CD4-positive, alpha-beta T cell (primary cell): Measurements from ENCODE around the gene DNAI2. TPM values are rescaled to one million over a fixed set of nuclear protein-coding genes. Genes with fewer than 3 reads are reported as not detected.

Experiments
- ATAC-seq: fragments of 200-7000 bp; cut with Tn5 transposase; one replicate; pipeline ENCODE4 v1.10.0; 2022; ENCODE audit warnings: mild to moderate bottlenecking; ENCODE audit not compliant: poor library complexity
- CTCF ChIA-PET: fragments of 350-600 bp; sonication (Branson Sonifier 250); formaldehyde crosslinking; loops from one replicate; lab custom pipeline; 2021; ENCODE audit warnings: antibody characterized with exemption, inconsistent platforms; lab: Charles Lee
- POLR2A ChIA-PET: fragments of 350-600 bp; sonication (Branson Sonifier 250); formaldehyde crosslinking; loops from one replicate; lab custom pipeline; 2021; ENCODE audit warnings: antibody characterized with exemption, inconsistent platforms; lab: Charles Lee
- DNase-seq, 14 experiments: peaks; one replicate each; pipeline ENCODE4 v3.0.0-alpha.2; 2013 to 2020; ENCODE audit warnings: mixed read lengths in 2 of 14
- H3K27ac ChIP-seq, 2 donors: one replicate each; pipeline versions ENCODE4 v1.5.1 to v1.7.0; 2013; ENCODE audit warnings: low read length in 2 of 2, low read depth in 1 of 2, mild to moderate bottlenecking in 1 of 2
- H3K27me3 ChIP-seq, 2 experiments: 1 replicate in 1 of 2; 2 replicates in 1 of 2; pipeline versions ENCODE4 v1.6.1 to v1.7.0; 2013; ENCODE audit warnings: low read length in 2 of 2, control low read depth in 1 of 2, mild to moderate bottlenecking in 1 of 2, moderate library complexity in 1 of 2; ENCODE audit not compliant: insufficient read depth in 2 of 2, control insufficient read depth in 1 of 2
- H3K36me3 ChIP-seq: one replicate; pipeline ENCODE4 v1.6.1; 2013; ENCODE audit warnings: low read length, control low read depth; ENCODE audit not compliant: insufficient read depth
- H3K4me1 ChIP-seq: one replicate; pipeline ENCODE4 v1.6.1; 2013; ENCODE audit warnings: low read length, control low read depth; ENCODE audit not compliant: insufficient read depth
- H3K4me3 ChIP-seq: one replicate; pipeline ENCODE4 v1.5.1; 2013; ENCODE audit warnings: mild to moderate bottlenecking, low read length, moderate library complexity
- H3K9me3 ChIP-seq, 2 experiments: 1 replicate in 1 of 2; 2 replicates in 1 of 2; pipeline versions ENCODE4 v1.6.1 to v1.7.0; 2013; ENCODE audit warnings: low read length in 2 of 2, mild to moderate bottlenecking in 2 of 2, control low read depth in 1 of 2, moderate library complexity in 1 of 2; ENCODE audit not compliant: control insufficient read depth in 1 of 2, insufficient read depth in 1 of 2
- H3K27ac Mint-ChIP-seq: one replicate; pipeline ENCODE4 v1.8.0; 2020; ENCODE audit warnings: mixed read lengths
- H3K27me3 Mint-ChIP-seq: one replicate; pipeline ENCODE4 v1.8.0; 2021; ENCODE audit warnings: mixed read lengths
- H3K36me3 Mint-ChIP-seq: one replicate; pipeline ENCODE4 v1.8.0; 2021; ENCODE audit warnings: low read depth, mixed read lengths
- H3K4me1 Mint-ChIP-seq: one replicate; pipeline ENCODE4 v1.8.0; 2021; ENCODE audit warnings: low read depth, mixed read lengths
- H3K4me3 Mint-ChIP-seq: one replicate; pipeline ENCODE4 v1.8.0; 2020; ENCODE audit warnings: mild to moderate bottlenecking, mixed read lengths
- H3K9me3 Mint-ChIP-seq: one replicate; pipeline ENCODE4 v1.8.0; 2020; ENCODE audit warnings: mixed read lengths
- intact Hi-C, 2 experiments: fragments of 100-400 bp; cut with DNase I in 1 of 2; cut with micrococcal nuclease in 1 of 2; formaldehyde crosslinking; loops; one replicate each; pipeline versions ENCODE4 v1.15.1 to v1.9.0; 2023 to 2025; cut with DNase I, micrococcal nuclease
- total RNA-seq, 174 experiments: library from RNA in 2 of 174; stranded (reverse) in 2 of 174; gene quantifications; one replicate each; pipeline ENCODE4 v1.2.3 and lab custom pipeline; 2021 to 2026
- TF ChIP-seq, protein P1 (sequence below): fragments of 200-600 bp; IDR thresholded peaks from one replicate; pipeline ENCODE4 v1.8.0; 2022; ENCODE audit warnings: antibody characterized with exemption, mild to moderate bottlenecking

Gene DNAI2
- total RNA-seq, 2 experiments from 2014 or later = 0.66 to 1.2 TPM

- Mint-ChIP-seq H3K36me3 (peaks cover 9% of the 10 kb centered on the region), H3K4me1 (no peaks in the 10 kb centered on the region), H3K27me3 (no peaks in the 10 kb centered on the region), H3K27ac (no peak overlapping the region), H3K9me3 (no peaks in the 10 kb centered on the region), H3K4me3 (no peak overlapping the region)
- ChIA-PET CTCF (no interaction called here), POLR2A (no interaction called here)
- Histone ChIP-seq H3K27ac (no peak overlapping the region), H3K9me3 (no peaks in the 10 kb centered on the region), H3K4me1 (no peaks in the 10 kb centered on the region), H3K36me3 (peaks cover 11% of the 10 kb centered on the region), H3K27me3 (no peaks in the 10 kb centered on the region), H3K4me3 (no peak overlapping the region)
- ATAC-seq = no peak
- intact Hi-C loops = no loop called here
- TF ChIP-seq, protein P1, sequence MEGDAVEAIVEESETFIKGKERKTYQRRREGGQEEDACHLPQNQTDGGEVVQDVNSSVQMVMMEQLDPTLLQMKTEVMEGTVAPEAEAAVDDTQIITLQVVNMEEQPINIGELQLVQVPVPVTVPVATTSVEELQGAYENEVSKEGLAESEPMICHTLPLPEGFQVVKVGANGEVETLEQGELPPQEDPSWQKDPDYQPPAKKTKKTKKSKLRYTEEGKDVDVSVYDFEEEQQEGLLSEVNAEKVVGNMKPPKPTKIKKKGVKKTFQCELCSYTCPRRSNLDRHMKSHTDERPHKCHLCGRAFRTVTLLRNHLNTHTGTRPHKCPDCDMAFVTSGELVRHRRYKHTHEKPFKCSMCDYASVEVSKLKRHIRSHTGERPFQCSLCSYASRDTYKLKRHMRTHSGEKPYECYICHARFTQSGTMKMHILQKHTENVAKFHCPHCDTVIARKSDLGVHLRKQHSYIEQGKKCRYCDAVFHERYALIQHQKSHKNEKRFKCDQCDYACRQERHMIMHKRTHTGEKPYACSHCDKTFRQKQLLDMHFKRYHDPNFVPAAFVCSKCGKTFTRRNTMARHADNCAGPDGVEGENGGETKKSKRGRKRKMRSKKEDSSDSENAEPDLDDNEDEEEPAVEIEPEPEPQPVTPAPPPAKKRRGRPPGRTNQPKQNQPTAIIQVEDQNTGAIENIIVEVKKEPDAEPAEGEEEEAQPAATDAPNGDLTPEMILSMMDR = no peak
- no peak for DNase-seq
Observed at GRCh38 chr17:74251569-74251968, 22.5 kb upstream of the DNAI2 start.

DNA sequence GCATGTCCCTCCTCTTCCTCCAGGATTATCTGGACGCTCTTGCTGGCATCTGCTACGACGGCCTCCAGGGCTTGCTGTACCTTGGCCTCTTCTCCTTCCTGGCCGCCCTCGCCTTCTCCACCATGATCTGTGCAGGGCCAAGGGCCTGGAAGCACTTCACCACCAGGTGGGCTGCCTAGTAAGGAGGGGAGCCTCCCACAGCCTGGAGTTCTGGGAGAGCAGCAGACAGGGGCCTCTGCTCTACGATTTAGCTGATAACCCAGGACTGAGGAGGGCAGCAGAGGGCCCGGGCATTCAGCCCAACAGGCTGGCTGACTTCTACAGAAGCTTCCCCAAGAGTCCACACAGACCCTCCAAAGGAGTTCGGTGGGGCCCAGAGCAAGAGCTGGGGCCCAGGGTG, 21.8 kb upstream of the DNAI2 start:
- no peaks in the 10 kb centered on the region for H3K27me3 Mint-ChIP-seq
- intact Hi-C loops = no loop called here
- no peaks in the 10 kb centered on the region for H3K4me1 Mint-ChIP-seq
- Histone ChIP-seq H3K9me3 (no peaks in the 10 kb centered on the region), H3K36me3 (peaks cover 15% of the 10 kb centered on the region), H3K27ac (no peak overlapping the region), H3K27me3 (no peaks in the 10 kb centered on the region), H3K4me1 (no peaks in the 10 kb centered on the region), H3K4me3 (no peak overlapping the region)
- H3K36me3 Mint-ChIP-seq = peaks cover 9% of the 10 kb centered on the region
- no peak overlapping the region for H3K27ac Mint-ChIP-seq
- DNase-seq (no peak), ATAC-seq (no peak)
- CTCF ChIA-PET = no interaction called here
- TF ChIP-seq, protein P1 = no peak
- H3K4me3 Mint-ChIP-seq = no peak overlapping the region
- POLR2A ChIA-PET = no interaction called here
- no peaks in the 10 kb centered on the region for H3K9me3 Mint-ChIP-seq

DNA sequence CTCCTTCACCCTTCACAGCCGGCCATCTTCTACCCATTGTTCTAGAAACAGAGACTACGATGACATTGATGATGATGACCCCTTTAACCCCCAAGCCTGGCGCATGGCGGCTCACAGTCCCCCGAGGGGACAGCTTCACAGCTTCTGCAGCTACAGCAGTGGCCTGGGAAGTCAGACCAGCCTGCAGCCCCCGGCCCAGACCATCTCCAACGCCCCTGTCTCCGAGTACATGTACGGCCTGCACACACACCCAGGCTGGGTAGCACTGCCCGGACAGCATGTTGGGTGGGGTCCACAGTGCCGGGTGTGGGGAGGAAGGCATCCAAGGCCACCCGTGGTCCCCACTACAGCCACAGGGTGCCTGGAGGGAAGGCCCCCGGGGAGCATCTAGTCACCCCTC, 21.0 kb upstream of the DNAI2 start:
- H3K27ac ChIP-seq = no peak overlapping the region
- H3K4me1 Mint-ChIP-seq = no peaks in the 10 kb centered on the region
- H3K27me3 Mint-ChIP-seq = no peaks in the 10 kb centered on the region
- peaks cover 17% of the 10 kb centered on the region for H3K36me3 ChIP-seq
- TF ChIP-seq, protein P1 = no peak
- no peaks in the 10 kb centered on the region for H3K4me1 ChIP-seq
- no peaks in the 10 kb centered on the region for H3K27me3 ChIP-seq
- no peaks in the 10 kb centered on the region for H3K9me3 Mint-ChIP-seq
- ATAC-seq = no peak
- intact Hi-C loops = no loop called here
- H3K9me3 ChIP-seq = no peaks in the 10 kb centered on the region
- peaks cover 9% of the 10 kb centered on the region for H3K36me3 Mint-ChIP-seq
- H3K27ac Mint-ChIP-seq = no peak overlapping the region
- no peak overlapping the region for H3K4me3 Mint-ChIP-seq
- no peak overlapping the region for H3K4me3 ChIP-seq
- POLR2A ChIA-PET = no interaction called here
- CTCF ChIA-PET = no interaction called here
- no peak for DNase-seq
